MM.1S (cell line): ENCODE results near the gene GAS2L2.

Experiments used
- EZH2 ChIP-seq: fragments of 300-600 bp; sonication (generic); optimal IDR thresholded peaks from 2 replicates; pipeline ENCODE3; 2017; ENCODE audit warnings: low read depth, mild to moderate bottlenecking, antibody characterized with exemption, low read length, mixed read lengths
- TF ChIP-seq, protein P1 (sequence below): fragments of 300-600 bp; sonication (generic); IDR thresholded peaks from 2 replicates; pipeline ENCODE4 v1.5.1; 2016; ENCODE audit warnings: antibody characterized with exemption, low read length, mixed read lengths

DNA sequence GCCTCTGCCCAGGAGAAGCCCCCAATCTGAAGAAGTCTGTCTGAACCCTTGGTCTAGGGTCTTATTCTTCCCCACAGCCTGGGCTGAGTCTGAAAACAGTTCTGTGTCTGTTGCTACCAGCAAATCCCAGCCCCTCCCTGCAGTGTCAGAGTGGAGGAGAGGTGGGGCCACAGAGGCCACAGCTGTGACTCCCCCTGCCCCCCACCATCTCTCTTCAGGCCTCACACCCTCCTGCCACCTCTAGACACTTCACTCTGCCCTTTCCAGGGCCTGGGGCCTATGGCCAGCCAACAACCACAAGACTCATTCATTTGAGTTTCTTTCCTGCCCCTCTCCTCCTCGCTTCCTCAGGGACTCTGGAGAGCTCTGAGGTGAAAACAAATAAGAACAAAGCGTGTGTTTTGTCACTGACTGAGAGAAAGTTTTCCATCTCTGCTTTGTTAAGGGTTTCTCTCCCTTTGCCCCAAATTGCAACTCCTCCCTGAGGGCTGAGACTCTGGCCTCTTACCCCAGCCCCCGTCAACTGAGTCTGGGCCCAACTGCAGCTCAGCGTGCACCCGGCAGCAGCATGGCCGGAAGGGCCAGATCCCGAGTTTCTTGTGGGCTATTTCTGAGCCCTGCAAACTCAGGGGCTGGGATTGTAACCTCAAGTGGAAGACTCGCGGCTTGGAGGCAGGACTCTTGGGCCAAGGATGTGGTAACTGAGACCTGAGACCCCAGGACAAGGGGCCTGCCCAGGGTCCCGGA is 20.8 kb upstream of the GAS2L2 start:
- TF ChIP-seq, protein P1, sequence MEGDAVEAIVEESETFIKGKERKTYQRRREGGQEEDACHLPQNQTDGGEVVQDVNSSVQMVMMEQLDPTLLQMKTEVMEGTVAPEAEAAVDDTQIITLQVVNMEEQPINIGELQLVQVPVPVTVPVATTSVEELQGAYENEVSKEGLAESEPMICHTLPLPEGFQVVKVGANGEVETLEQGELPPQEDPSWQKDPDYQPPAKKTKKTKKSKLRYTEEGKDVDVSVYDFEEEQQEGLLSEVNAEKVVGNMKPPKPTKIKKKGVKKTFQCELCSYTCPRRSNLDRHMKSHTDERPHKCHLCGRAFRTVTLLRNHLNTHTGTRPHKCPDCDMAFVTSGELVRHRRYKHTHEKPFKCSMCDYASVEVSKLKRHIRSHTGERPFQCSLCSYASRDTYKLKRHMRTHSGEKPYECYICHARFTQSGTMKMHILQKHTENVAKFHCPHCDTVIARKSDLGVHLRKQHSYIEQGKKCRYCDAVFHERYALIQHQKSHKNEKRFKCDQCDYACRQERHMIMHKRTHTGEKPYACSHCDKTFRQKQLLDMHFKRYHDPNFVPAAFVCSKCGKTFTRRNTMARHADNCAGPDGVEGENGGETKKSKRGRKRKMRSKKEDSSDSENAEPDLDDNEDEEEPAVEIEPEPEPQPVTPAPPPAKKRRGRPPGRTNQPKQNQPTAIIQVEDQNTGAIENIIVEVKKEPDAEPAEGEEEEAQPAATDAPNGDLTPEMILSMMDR = no peak
- no peak for TF ChIP-seq EZH2
